SK-N-SH (cell line): ENCODE data around the gene PLEKHM3. TPM values are rescaled to one million over a fixed set of nuclear protein-coding genes. Genes with fewer than 3 reads are reported as not detected.

Experiments used
- CTCF ChIA-PET: fragments of 300-600, 350-600 bp; formaldehyde crosslinking; extraction: SDS; loops from one replicate; lab custom pipeline; 2021; lab: Yijun Ruan, JAX
- POLR2A ChIA-PET: fragments of 350-600 bp; sonication (Branson Sonifier 250); formaldehyde crosslinking; extraction: SDS; loops from one replicate; lab custom pipeline; 2020; ENCODE audit warnings: antibody characterized with exemption, inconsistent platforms; lab: Yijun Ruan, JAX
- DNase-seq: peaks from one replicate; pipeline ENCODE4 v3.0.0; 2012
- H2AFZ ChIP-seq: fragments of 200-600 bp; sonication (generic); 2 replicates; pipeline ENCODE4 v1.8.1; 2016; ENCODE audit warnings: antibody characterized with exemption, mild to moderate bottlenecking, low read depth
- H3F3A ChIP-seq: fragments of 200-600 bp; sonication (generic); replicated peaks from 2 replicates; pipeline ENCODE3; 2016; ENCODE audit warnings: antibody characterized with exemption, mild to moderate bottlenecking; ENCODE audit not compliant: insufficient read depth
- H3K27ac ChIP-seq, 2 experiments: fragments of 200-500 bp in 1 of 2; fragments of 200-600 bp in 1 of 2; sonication (Bioruptor generic) in 1 of 2; sonication (generic), shearing (Covaris generic) in 1 of 2; 2 replicates each; pipeline versions ENCODE4 v1.5.1 to v1.6.1; 2014 to 2016; ENCODE audit warnings: low read depth in 2 of 2, inconsistent platforms in 1 of 2, low read length in 1 of 2, mild to moderate bottlenecking in 1 of 2, mixed read lengths in 1 of 2
- H3K27me3 ChIP-seq: fragments of 200-600 bp; sonication (generic), shearing (Covaris generic); 2 replicates; pipeline ENCODE4 v1.6.1; 2016; ENCODE audit warnings: mixed run types; ENCODE audit not compliant: insufficient read depth
- H3K36me3 ChIP-seq, 2 experiments: fragments of 200-500 bp in 1 of 2; fragments of 200-600 bp in 1 of 2; sonication (Bioruptor generic) in 1 of 2; sonication (generic) in 1 of 2; replicated peaks in 1 of 2; 2 replicates each; pipeline versions ENCODE3 to v1.5.1; 2014 to 2016; ENCODE audit warnings: low read length in 1 of 2, mild to moderate bottlenecking in 1 of 2; ENCODE audit not compliant: insufficient read depth in 2 of 2, control insufficient read depth in 1 of 2
- H3K4me1 ChIP-seq, 2 experiments: fragments of 200-500 bp in 1 of 2; fragments of 200-600 bp in 1 of 2; sonication (Bioruptor generic) in 1 of 2; sonication (generic), shearing (Covaris generic) in 1 of 2; 2 replicates each; pipeline versions ENCODE4 v1.5.1 to v1.6.1; 2014 to 2016; ENCODE audit warnings: low read depth in 1 of 2, low read length in 1 of 2, mixed run types in 1 of 2; ENCODE audit not compliant: insufficient read depth in 2 of 2, control insufficient read depth in 1 of 2
- H3K4me2 ChIP-seq: fragments of 200-600 bp; sonication (generic), shearing (Covaris generic); 2 replicates; pipeline ENCODE4 v1.6.1; 2017; ENCODE audit warnings: mixed run types
- H3K4me3 ChIP-seq, 2 experiments: fragments of 200-500 bp in 1 of 2; fragments of 200-600 bp in 1 of 2; sonication (Bioruptor generic) in 1 of 2; sonication (generic), shearing (Covaris generic) in 1 of 2; 2 replicates each; pipeline versions ENCODE4 v1.5.1 to v1.8.1; 2014 to 2016; ENCODE audit warnings: low read depth in 2 of 2, inconsistent platforms in 1 of 2, low read length in 1 of 2, mild to moderate bottlenecking in 1 of 2, mixed read lengths in 1 of 2, moderate library complexity in 1 of 2
- H3K79me2 ChIP-seq: fragments of 200-600 bp; sonication (generic); 2 replicates; pipeline ENCODE4 v1.8.1; 2017; ENCODE audit warnings: mild to moderate bottlenecking; ENCODE audit not compliant: insufficient read depth
- H3K9ac ChIP-seq: fragments of 200-600 bp; sonication (generic); 2 replicates; pipeline ENCODE4 v1.6.1; 2017; ENCODE audit warnings: mixed run types
- H3K9me2 ChIP-seq: fragments of 200-600 bp; sonication (generic); 2 replicates; pipeline ENCODE4 v1.6.1; 2017; ENCODE audit warnings: mixed run types
- H3K9me3 ChIP-seq: fragments of 200-600 bp; sonication (generic); 2 replicates; pipeline ENCODE4 v1.6.1; 2017; ENCODE audit warnings: mixed run types, mild to moderate bottlenecking, moderate library complexity
- H4K20me1 ChIP-seq: fragments of 200-600 bp; sonication (generic); 2 replicates; pipeline ENCODE4 v1.6.1; 2017; ENCODE audit warnings: mild to moderate bottlenecking, mixed run types; ENCODE audit not compliant: insufficient read depth
- CHD2 ChIP-seq: fragments of 150-350 bp; IDR thresholded peaks from 2 replicates; pipeline ENCODE4 v1.6.1; 2018; ENCODE audit warnings: low read length; ENCODE audit not compliant: partially characterized antibody
- CTCF ChIP-seq: fragments of 200-600 bp; sonication (generic); IDR thresholded peaks from 2 replicates; pipeline ENCODE4 v1.6.1; 2017; ENCODE audit warnings: antibody characterized with exemption, mild to moderate bottlenecking, moderate library complexity
- ELF1 ChIP-seq: IDR thresholded peaks from 2 replicates; pipeline ENCODE4 v1.4.0; 2012
- FOSL2 ChIP-seq: IDR thresholded peaks from 2 replicates; pipeline ENCODE4 v1.4.0; 2012; ENCODE audit warnings: low read depth, mild to moderate bottlenecking, moderate library complexity, borderline replicate concordance
- FOXJ3 ChIP-seq: sonication (generic); formaldehyde crosslinking; IDR thresholded peaks from 2 replicates; pipeline ENCODE4 v1.5.1; 2020; ENCODE audit warnings: mild to moderate bottlenecking, missing genetic modification reagents
- IRF3 ChIP-seq: fragments of 150-350 bp; IDR thresholded peaks from 2 replicates; pipeline ENCODE4 v1.6.1; 2016; ENCODE audit warnings: mild to moderate bottlenecking, low read depth, low read length
- JUND ChIP-seq: IDR thresholded peaks from 2 replicates; pipeline ENCODE4 v1.4.0; 2012
- MXI1 ChIP-seq: IDR thresholded peaks from 2 replicates; pipeline ENCODE4 v1.6.1; 2012; ENCODE audit warnings: mild to moderate bottlenecking, low read depth, low read length, improper control_type of control experiment
- NRF1 ChIP-seq: IDR thresholded peaks from 2 replicates; pipeline ENCODE4 v1.6.1; 2012; ENCODE audit warnings: low read depth, mild to moderate bottlenecking, low read length
- RCOR1 ChIP-seq: fragments of 150-350 bp; IDR thresholded peaks from 2 replicates; pipeline ENCODE4 v1.6.1; 2017; ENCODE audit warnings: antibody characterized with exemption, low read length
- SMC3 ChIP-seq: IDR thresholded peaks from 2 replicates; pipeline ENCODE4 v1.6.1; 2012; ENCODE audit warnings: low read depth, low read length, improper control_type of control experiment
- TCF12 ChIP-seq: IDR thresholded peaks from 2 replicates; pipeline ENCODE4 v1.4.0; 2012
- WGBS: methylation state at CpG from one replicate; pipeline ENCODE4 v1.1.6; 2017; ENCODE audit warnings: low lambda C conversion rate; 5-methylcytosine and 5-hydroxymethylcytosine counted together
- polyA plus RNA-seq, 3 experiments: library from polyadenylated mRNA; depleted of rRNA; stranded (reverse); fragments of >200 nt; gene quantifications; 2 replicates each; pipeline ENCODE4 v1.2.3, GENCODE V29; 2012
- TF ChIP-seq, protein P1 (sequence below): fragments of 150-350 bp; IDR thresholded peaks from 2 replicates; pipeline ENCODE4 v1.6.1; 2017; ENCODE audit warnings: antibody characterized with exemption, low read length, low read depth, borderline replicate concordance
- TF ChIP-seq, protein P2 (sequence below): IDR thresholded peaks from 2 replicates; pipeline ENCODE4 v1.4.0; 2012; ENCODE audit warnings: low read depth, borderline replicate concordance

PLEKHM3 gene
- polyA plus RNA-seq, 1 of the 3 experiments (the other 2 are of a cell fraction), result 1.9 TPM

DNA sequence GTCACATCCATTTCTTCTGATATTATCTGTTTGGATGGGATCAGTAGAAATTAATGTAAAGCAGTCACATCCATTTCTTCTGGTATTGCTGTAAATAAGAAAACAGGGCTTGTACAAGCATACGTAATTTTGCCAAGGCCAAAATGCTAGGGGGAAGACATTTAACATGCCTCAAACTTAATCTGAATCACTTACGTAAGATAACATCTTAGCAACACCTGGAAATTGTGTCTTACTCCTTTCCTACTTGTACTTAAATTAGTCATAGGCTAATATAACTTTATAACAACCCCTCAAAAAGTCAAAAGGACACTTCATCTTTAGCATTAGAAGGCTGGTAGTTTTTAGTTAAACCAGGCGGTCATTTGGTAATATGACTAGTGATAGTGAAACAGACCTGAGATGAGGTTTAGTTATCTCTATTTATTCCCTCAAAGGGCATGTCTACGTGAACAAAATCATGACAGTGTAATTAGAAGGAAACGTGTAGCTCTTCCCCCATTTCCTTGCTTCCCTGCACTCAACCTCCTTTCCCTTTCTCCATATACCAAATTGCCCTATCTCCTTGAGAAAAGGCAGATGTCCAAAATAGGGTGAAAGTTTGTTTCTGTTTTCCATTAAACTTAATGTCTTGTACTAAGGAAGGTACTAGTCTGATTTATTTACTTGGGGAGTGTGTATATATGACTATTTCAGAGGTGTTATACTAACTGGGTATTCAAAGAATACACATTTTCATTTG is 156.3 kb downstream of the PLEKHM3 start (continued):
- no peak for TF ChIP-seq JUND
- no peak for TF ChIP-seq FOXJ3 (CRISPR knock-in tag)
- no peak for TF ChIP-seq RCOR1
- TF ChIP-seq MXI1, result no peak

DNA sequence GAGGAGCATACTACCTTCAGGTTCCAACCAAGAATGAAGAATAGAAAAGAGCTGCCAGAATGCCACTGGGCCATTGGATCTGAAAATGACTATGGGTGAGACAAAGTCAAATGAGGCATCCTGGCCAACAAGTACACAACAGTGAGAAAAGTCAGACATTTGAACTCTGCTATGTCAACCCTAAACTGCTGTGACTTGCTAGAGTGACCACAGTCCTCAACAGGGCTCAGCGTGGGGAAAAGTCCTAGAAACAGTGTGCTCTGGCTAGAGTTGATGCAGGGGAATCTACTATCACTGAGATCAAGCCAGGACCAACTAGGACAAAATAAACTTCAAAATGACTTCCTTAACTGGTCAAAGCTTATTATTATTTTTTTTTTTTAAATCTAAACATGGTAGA is 157.4 kb downstream of the PLEKHM3 start:
- Histone ChIP-seq H3K9me3 (no peaks in the 10 kb centered on the region), H3K4me3 (no peak overlapping the region), H3K27me3 (no peaks in the 10 kb centered on the region), H2AFZ (no peak overlapping the region), H3K36me3 (no peaks in the 10 kb centered on the region), H3K9ac (no peak overlapping the region), H4K20me1 (no peaks in the 10 kb centered on the region), H3K4me1 (peaks cover 0 to 3% of the 10 kb centered on the region in 2 experiments; a peak in 2 of 4 replicates), H3K79me2 (no peaks in the 10 kb centered on the region), H3K27ac (no peak overlapping the region), H3K4me2 (no peak overlapping the region), H3F3A (no peaks in the 10 kb centered on the region), H3K9me2 (no peaks in the 10 kb centered on the region)
- 100% methylated on average over 1 of the region's 1 CpG for WGBS
- no peak for TF ChIP-seq TCF12
- no peak for TF ChIP-seq SMC3
- TF ChIP-seq ELF1, result no peak
- POLR2A ChIA-PET, result no interaction called here
- no peak for DNase-seq
- CTCF ChIA-PET, result interaction anchor here (0.6 to 0.7 kb wide), 2 partner anchors 14 to 19 kb away, joined by 3 to 4 read pairs; no protein-coding TSS in a partner anchor

GRCh38 chr2:207867056-207867455 is 158.3 kb downstream of the PLEKHM3 start:
- Histone ChIP-seq H3K4me3 (no peak overlapping the region), H3K9me2 (no peaks in the 10 kb centered on the region), H2AFZ (no peak overlapping the region), H4K20me1 (no peaks in the 10 kb centered on the region), H3K27me3 (no peaks in the 10 kb centered on the region), H3K36me3 (no peaks in the 10 kb centered on the region), H3K4me2 (no peak overlapping the region), H3K9me3 (no peaks in the 10 kb centered on the region), H3F3A (no peaks in the 10 kb centered on the region), H3K4me1 (peaks cover 0 to 3% of the 10 kb centered on the region in 2 experiments; a peak in 2 of 4 replicates), H3K27ac (no peak overlapping the region), H3K79me2 (no peaks in the 10 kb centered on the region), H3K9ac (no peak overlapping the region)
- 82% methylated on average over 3 of the region's 3 CpGs for WGBS
- ChIA-PET CTCF (interaction anchor here (0.6 kb wide), 1 partner anchor 18 kb away, joined by 3 read pairs; no protein-coding TSS in a partner anchor), POLR2A (no interaction called here)
- DNase-seq, result no peak
- TF ChIP-seq IRF3 (no peak), TCF12 (no peak)

GRCh38 chr2:207865210-207865609 is 160.1 kb downstream of the PLEKHM3 start:
- no peaks in the 10 kb centered on the region for H3K27me3 ChIP-seq
- no peak overlapping the region for H2AFZ ChIP-seq
- CTCF ChIA-PET, result no interaction called here
- DNase-seq, result no peak
- H3K27ac ChIP-seq, result no peak overlapping the region
- TF ChIP-seq, protein P1, sequence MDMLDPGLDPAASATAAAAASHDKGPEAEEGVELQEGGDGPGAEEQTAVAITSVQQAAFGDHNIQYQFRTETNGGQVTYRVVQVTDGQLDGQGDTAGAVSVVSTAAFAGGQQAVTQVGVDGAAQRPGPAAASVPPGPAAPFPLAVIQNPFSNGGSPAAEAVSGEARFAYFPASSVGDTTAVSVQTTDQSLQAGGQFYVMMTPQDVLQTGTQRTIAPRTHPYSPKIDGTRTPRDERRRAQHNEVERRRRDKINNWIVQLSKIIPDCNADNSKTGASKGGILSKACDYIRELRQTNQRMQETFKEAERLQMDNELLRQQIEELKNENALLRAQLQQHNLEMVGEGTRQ, result no peak
- no peak for TF ChIP-seq CTCF
- no peak for TF ChIP-seq NRF1
- TF ChIP-seq FOSL2, result no peak
- no peak for TF ChIP-seq CHD2
- TF ChIP-seq, protein P2, sequence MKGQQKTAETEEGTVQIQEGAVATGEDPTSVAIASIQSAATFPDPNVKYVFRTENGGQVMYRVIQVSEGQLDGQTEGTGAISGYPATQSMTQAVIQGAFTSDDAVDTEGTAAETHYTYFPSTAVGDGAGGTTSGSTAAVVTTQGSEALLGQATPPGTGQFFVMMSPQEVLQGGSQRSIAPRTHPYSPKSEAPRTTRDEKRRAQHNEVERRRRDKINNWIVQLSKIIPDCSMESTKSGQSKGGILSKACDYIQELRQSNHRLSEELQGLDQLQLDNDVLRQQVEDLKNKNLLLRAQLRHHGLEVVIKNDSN, result no peak
- no peak for TF ChIP-seq FOXJ3 (CRISPR knock-in tag)
- H3K4me1 ChIP-seq, result peaks cover 0 to 1% of the 10 kb centered on the region in 2 experiments; a peak in 2 of 4 replicates
- no peaks in the 10 kb centered on the region for H3K9me3 ChIP-seq
- no peaks in the 10 kb centered on the region for H3K36me3 ChIP-seq
- no peak overlapping the region for H3K4me3 ChIP-seq
- H3K9me2 ChIP-seq, result no peaks in the 10 kb centered on the region
- no peak overlapping the region for H3K4me2 ChIP-seq
- H3K79me2 ChIP-seq, result no peaks in the 10 kb centered on the region
- H3K9ac ChIP-seq, result no peak overlapping the region
- H3F3A ChIP-seq, result no peaks in the 10 kb centered on the region
- POLR2A ChIA-PET, result no interaction called here
- WGBS, result 91% methylated on average over 5 of the region's 5 CpGs
- H4K20me1 ChIP-seq, result no peaks in the 10 kb centered on the region
